GM13977 (cell line): Measurements from ENCODE around the gene OSBPL6.

Source experiments
- DNase-seq: peaks from one replicate; pipeline ENCODE4 v3.0.0; 2012; ENCODE audit warnings: low spot score
- in situ Hi-C: fragments of 300-500 bp; cut with MboI; formaldehyde crosslinking; loops from one replicate; pipeline ENCODE4 v1.12.0; 2022; ENCODE audit warnings: low sequenced_read_pairs, low pct_unique_long_range_greater_than_20kb, mixed read lengths, inconsistent platforms; ENCODE audit not compliant: unreplicated experiment
- TF ChIP-seq, protein P1 (sequence below): IDR thresholded peaks from 2 replicates; pipeline ENCODE4 v1.5.1; 2012; ENCODE audit warnings: mild to moderate bottlenecking, control low read depth; ENCODE audit not compliant: insufficient read depth; ENCODE audit errors: extremely low read depth, missing control alignments

The OSBPL6 gene

GRCh38 chr2:178296394-178297090, 102.2 kb downstream of the OSBPL6 start:
- DNase-seq, result no peak
- TF ChIP-seq, protein P1, sequence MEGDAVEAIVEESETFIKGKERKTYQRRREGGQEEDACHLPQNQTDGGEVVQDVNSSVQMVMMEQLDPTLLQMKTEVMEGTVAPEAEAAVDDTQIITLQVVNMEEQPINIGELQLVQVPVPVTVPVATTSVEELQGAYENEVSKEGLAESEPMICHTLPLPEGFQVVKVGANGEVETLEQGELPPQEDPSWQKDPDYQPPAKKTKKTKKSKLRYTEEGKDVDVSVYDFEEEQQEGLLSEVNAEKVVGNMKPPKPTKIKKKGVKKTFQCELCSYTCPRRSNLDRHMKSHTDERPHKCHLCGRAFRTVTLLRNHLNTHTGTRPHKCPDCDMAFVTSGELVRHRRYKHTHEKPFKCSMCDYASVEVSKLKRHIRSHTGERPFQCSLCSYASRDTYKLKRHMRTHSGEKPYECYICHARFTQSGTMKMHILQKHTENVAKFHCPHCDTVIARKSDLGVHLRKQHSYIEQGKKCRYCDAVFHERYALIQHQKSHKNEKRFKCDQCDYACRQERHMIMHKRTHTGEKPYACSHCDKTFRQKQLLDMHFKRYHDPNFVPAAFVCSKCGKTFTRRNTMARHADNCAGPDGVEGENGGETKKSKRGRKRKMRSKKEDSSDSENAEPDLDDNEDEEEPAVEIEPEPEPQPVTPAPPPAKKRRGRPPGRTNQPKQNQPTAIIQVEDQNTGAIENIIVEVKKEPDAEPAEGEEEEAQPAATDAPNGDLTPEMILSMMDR, result no peak
- in situ Hi-C loops, result no loop called here

DNA sequence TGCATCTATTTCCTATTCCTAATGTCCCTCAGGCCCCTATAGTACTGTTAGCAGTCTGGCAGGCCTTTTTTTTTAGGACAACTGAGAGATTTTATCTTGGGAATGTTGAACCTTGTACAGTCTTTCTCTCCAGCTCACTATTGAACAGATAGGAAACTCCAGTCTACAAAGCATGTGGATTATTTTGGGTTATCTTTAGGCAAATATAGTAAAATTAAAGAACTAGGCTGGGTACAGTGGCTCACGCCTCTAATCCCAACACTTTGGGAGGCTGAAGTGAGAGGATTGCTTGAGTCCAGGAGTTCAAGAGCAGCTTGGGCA, 102.7 kb downstream of the OSBPL6 start:
- in situ Hi-C loops, result no loop called here
- DNase-seq, result no peak
- TF ChIP-seq, protein P1, result no peak

- TF ChIP-seq, protein P1, result no peak
- in situ Hi-C loops, result no loop called here
- DNase-seq, result no peak
Observed at GRCh38 chr2:178298785-178299212, 104.5 kb downstream of the OSBPL6 start.

DNA sequence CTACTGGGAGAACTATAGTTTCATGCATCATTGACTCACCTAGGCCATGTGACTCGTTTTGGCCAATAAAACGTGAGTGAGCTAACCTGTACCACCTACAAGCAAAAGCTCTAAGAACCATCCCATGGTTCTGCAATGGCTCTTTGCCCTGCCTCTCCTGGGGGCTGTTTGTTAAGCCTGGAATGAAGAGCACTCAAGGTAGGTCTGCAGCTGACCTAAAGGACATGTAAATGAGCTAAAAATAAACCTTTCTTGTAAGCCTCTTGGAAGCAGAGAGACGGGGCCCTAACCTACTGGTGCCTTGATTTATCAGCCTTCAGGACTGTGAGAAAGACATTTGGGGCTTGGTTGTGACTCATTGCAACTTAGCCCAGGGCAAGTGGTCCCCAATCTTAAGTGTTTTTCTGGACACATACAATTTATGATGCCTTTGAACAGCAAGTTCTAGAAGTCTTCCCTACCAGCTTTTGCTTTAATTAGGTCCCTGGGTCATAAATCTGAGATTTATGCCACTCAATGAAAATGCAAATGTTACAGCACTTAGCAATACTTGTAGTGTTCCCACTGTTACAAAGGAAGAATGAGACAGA, 107.4 kb downstream of the OSBPL6 start:
- in situ Hi-C loops, result no loop called here
- no peak for DNase-seq
- TF ChIP-seq, protein P1, result no peak

DNA sequence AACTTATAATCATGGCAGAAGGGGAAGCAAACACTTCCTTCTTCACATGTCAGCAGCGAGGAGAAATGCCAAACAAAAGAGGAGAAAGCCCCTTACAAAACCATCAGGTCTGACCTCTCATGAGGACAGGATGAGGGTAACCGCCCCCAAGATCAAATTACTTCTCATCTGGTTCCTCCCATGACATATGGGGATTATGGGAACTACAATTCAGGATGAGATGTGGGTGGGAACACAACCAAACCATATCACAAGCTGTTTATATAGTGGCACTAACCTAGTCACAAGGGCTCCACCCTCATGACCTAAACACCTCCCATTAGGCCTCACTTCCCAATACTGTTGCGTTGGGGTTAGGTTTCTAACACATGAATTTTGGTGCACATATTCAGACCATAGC, 110.0 kb downstream of the OSBPL6 start:
- in situ Hi-C loops, result no loop called here
- no peak for DNase-seq
- TF ChIP-seq, protein P1, result no peak

DNA sequence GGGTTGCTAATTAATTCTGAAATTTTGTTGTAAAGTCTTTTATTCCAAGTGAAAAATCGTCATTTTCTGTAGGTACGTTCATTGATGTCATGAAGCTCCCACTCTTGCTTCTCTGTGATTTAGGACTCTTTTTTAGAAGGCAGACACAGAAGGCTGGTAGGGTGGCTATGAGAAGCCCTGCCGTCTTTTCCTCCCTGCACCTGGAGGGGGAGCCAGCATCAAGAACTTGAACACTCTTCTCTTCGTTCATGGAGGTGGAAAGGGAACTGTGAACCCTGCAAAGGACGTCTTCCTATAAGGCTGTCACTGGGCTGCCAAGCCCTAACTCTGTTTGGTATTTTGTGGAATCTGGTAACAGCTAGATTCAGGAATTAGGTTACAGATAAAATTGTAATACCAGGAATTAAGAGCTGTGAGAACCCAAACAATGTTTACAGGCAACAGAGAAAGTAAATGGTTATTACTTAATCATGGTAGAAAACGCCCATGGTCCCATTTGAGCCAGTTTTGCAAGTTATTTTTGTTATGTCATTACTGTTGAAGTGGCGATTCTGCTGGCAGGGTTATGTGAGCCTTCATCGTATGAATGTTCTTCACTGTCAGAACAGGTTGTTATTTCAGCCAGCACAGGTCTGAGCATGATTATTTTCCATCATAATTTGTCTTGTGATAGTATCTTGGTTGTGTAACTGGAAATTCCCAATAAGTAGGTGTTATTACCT, 112.2 kb downstream of the OSBPL6 start:
- TF ChIP-seq, protein P1, result peak; percentile 77
- in situ Hi-C loops, result no loop called here

More for the DNA sequence above, 112.2 kb downstream of the OSBPL6 start:
- peak; percentile 32 for DNase-seq
